Effector memory CD4-positive, alpha-beta T cell (primary cell): ENCODE measurements around the gene IL23A.

ENCODE experiments used
- DNase-seq, 3 donors: peaks; one replicate each; pipeline ENCODE4 v3.0.0-alpha.2; 2020
- H3K27ac ChIP-seq: 2 replicates; pipeline ENCODE4 v1.7.0; 2013; ENCODE audit warnings: mild to moderate bottlenecking, low read length, moderate library complexity; ENCODE audit not compliant: insufficient read depth, poor library complexity, severe bottlenecking
- H3K27me3 ChIP-seq: replicated peaks from 2 replicates; pipeline ENCODE4 v1.7.0; 2013; ENCODE audit warnings: mild to moderate bottlenecking, low read length; ENCODE audit not compliant: insufficient read depth, control insufficient read depth, poor library complexity, severe bottlenecking
- H3K36me3 ChIP-seq: 2 replicates; pipeline ENCODE4 v1.7.0; 2013; ENCODE audit warnings: mild to moderate bottlenecking, low read length, moderate library complexity; ENCODE audit not compliant: control insufficient read depth, insufficient read depth
- H3K4me1 ChIP-seq: 2 replicates; pipeline ENCODE4 v1.7.0; 2013; ENCODE audit warnings: low read length, mild to moderate bottlenecking; ENCODE audit not compliant: control insufficient read depth, insufficient read depth, poor library complexity, severe bottlenecking
- H3K4me3 ChIP-seq: 2 replicates; pipeline ENCODE4 v1.7.0; 2013; ENCODE audit warnings: low read length, low read depth, mild to moderate bottlenecking; ENCODE audit not compliant: insufficient read depth, poor library complexity, severe bottlenecking
- H3K9me3 ChIP-seq: 2 replicates; pipeline ENCODE4 v1.7.0; 2013; ENCODE audit warnings: mild to moderate bottlenecking, low read length, moderate library complexity; ENCODE audit not compliant: control insufficient read depth

The IL23A gene

GRCh38 chr12:56377310-56377988 lies 38.8 kb downstream of the IL23A start:
- H3K4me1 ChIP-seq = no peaks in the 10 kb centered on the region
- no peaks in the 10 kb centered on the region for H3K9me3 ChIP-seq
- no peak overlapping the region for H3K27ac ChIP-seq
- H3K4me3 ChIP-seq = no peak overlapping the region
- H3K36me3 ChIP-seq = no peaks in the 10 kb centered on the region
- DNase-seq = no peak
- H3K27me3 ChIP-seq = no peaks in the 10 kb centered on the region

- Histone ChIP-seq H3K4me1 (no peaks in the 10 kb centered on the region), H3K27ac (no peak overlapping the region), H3K36me3 (no peaks in the 10 kb centered on the region)
These were observed 39.3 kb downstream of the IL23A start for GRCh38 chr12:56377989-56378316.

GRCh38 chr12:56382611-56383010 lies 43.9 kb downstream of the IL23A start:
- Histone ChIP-seq H3K4me3 (no peak overlapping the region), H3K4me1 (no peaks in the 10 kb centered on the region), H3K27me3 (no peaks in the 10 kb centered on the region), H3K9me3 (no peaks in the 10 kb centered on the region), H3K36me3 (no peaks in the 10 kb centered on the region), H3K27ac (no peak overlapping the region)
- no peak for DNase-seq

More at GRCh38 chr12:56377989-56378316, 39.3 kb downstream of the IL23A start:
- no peaks in the 10 kb centered on the region for H3K9me3 ChIP-seq
- no peaks in the 10 kb centered on the region for H3K27me3 ChIP-seq
- H3K4me3 ChIP-seq = no peak overlapping the region
- no peak for DNase-seq

- H3K9me3 ChIP-seq = no peaks in the 10 kb centered on the region
- H3K27ac ChIP-seq = no peak overlapping the region
- DNase-seq = no peak
- H3K4me3 ChIP-seq = no peak overlapping the region
- H3K36me3 ChIP-seq = no peaks in the 10 kb centered on the region
- no peaks in the 10 kb centered on the region for H3K27me3 ChIP-seq
- no peaks in the 10 kb centered on the region for H3K4me1 ChIP-seq
These were observed 47.2 kb downstream of the IL23A start for GRCh38 chr12:56385873-56386272.

GRCh38 chr12:56387152-56387736 lies 48.6 kb downstream of the IL23A start:
- DNase-seq = no peak
- Histone ChIP-seq H3K4me1 (no peaks in the 10 kb centered on the region), H3K27ac (no peak overlapping the region), H3K4me3 (no peak overlapping the region), H3K9me3 (no peaks in the 10 kb centered on the region), H3K36me3 (no peaks in the 10 kb centered on the region), H3K27me3 (no peaks in the 10 kb centered on the region)

- no peak for DNase-seq
- no peak overlapping the region for H3K4me3 ChIP-seq
These were observed 50.7 kb downstream of the IL23A start for GRCh38 chr12:56389412-56389811.

More at GRCh38 chr12:56389412-56389811, 50.7 kb downstream of the IL23A start:
- no peaks in the 10 kb centered on the region for H3K4me1 ChIP-seq
- H3K27ac ChIP-seq = no peak overlapping the region
- no peaks in the 10 kb centered on the region for H3K9me3 ChIP-seq
- H3K36me3 ChIP-seq = no peaks in the 10 kb centered on the region
- H3K27me3 ChIP-seq = no peaks in the 10 kb centered on the region
